HEK293 (cell line): ENCODE measurements around the gene DIP2C.
A peak's percentile ranks its signal among the peaks of the same experiment; 100 is the strongest.
"Not testable (repeated sequence)": the region's sequence is repeated elsewhere in the genome, so short reads cannot be mapped to it uniquely, and the experiment has no call there.

ENCODE experiments used
- CTCF ChIA-PET: fragments of 350-600 bp; formaldehyde crosslinking; extraction: SDS; loops from one replicate; lab custom pipeline; 2021; ENCODE audit warnings: antibody characterized with exemption; lab: Yijun Ruan, JAX
- POLR2A ChIA-PET: fragments of 300-600 bp; formaldehyde crosslinking; extraction: SDS; loops from one replicate; lab custom pipeline; 2020; ENCODE audit warnings: antibody characterized with exemption, inconsistent platforms; lab: Yijun Ruan, JAX
- H3K27ac ChIP-seq: fragments of 200-500 bp; sonication (Bioruptor generic); 2 replicates; pipeline ENCODE4 v1.5.1; 2014; ENCODE audit warnings: low read depth, low read length, control low read depth, inconsistent platforms; ENCODE audit errors: extremely low read depth
- H3K36me3 ChIP-seq, 2 experiments: fragments of 200-500 bp in 1 of 2; sonication (Bioruptor generic) in 1 of 2; 1 replicate in 1 of 2; 2 replicates in 1 of 2; pipeline ENCODE4 v1.5.1; 2014 to 2017; ENCODE audit warnings: inconsistent platforms in 2 of 2, low read length in 2 of 2; ENCODE audit not compliant: control insufficient read depth in 2 of 2, insufficient read depth in 1 of 2
- H3K4me1 ChIP-seq: fragments of 200-500 bp; sonication (Bioruptor generic); 2 replicates; pipeline ENCODE4 v1.5.1; 2014; ENCODE audit warnings: mild to moderate bottlenecking, low read length, inconsistent platforms; ENCODE audit not compliant: control insufficient read depth, insufficient read depth
- H3K4me3 ChIP-seq: 2 replicates; pipeline ENCODE4 v1.5.1; 2011; ENCODE audit warnings: low read depth, mild to moderate bottlenecking, control low read depth, low read length, moderate library complexity
- H3K9me3 ChIP-seq: fragments of 200-500 bp; sonication (Bioruptor generic); 2 replicates; pipeline ENCODE4 v1.5.1; 2014; ENCODE audit warnings: low read depth, low read length, inconsistent platforms; ENCODE audit not compliant: control insufficient read depth, insufficient read depth
- AEBP2 ChIP-seq: fragments of 450-650 bp; formaldehyde crosslinking; IDR thresholded peaks from 2 replicates; pipeline ENCODE4 v1.5.1; 2016; ENCODE audit warnings: missing biosample characterization, missing genetic modification characterization, borderline replicate concordance
- EGR2 ChIP-seq: fragments of 450-650 bp; formaldehyde crosslinking; IDR thresholded peaks from 2 replicates; pipeline ENCODE4 v1.5.1; 2016; ENCODE audit warnings: low read depth, missing biosample characterization, missing genetic modification characterization
- FEZF1 ChIP-seq: fragments of 450-650 bp; formaldehyde crosslinking; IDR thresholded peaks from 2 replicates; pipeline ENCODE4 v1.5.1; 2016; ENCODE audit warnings: missing biosample characterization, missing genetic modification characterization
- GFI1B ChIP-seq: fragments of 450-650 bp; formaldehyde crosslinking; IDR thresholded peaks from 2 replicates; pipeline ENCODE4 v1.5.1; 2016; ENCODE audit warnings: missing biosample characterization, missing genetic modification characterization
- GLIS2 ChIP-seq: fragments of 450-650 bp; formaldehyde crosslinking; IDR thresholded peaks from 2 replicates; pipeline ENCODE4 v1.5.1; 2016; ENCODE audit warnings: missing biosample characterization, missing genetic modification characterization
- HOXD13 ChIP-seq: sonication (generic); formaldehyde crosslinking; IDR thresholded peaks from 2 replicates; pipeline ENCODE4 v1.8.0; 2022; ENCODE audit warnings: missing genetic modification reagents, borderline replicate concordance
- KLF7 ChIP-seq: fragments of 450-650 bp; formaldehyde crosslinking; IDR thresholded peaks from 2 replicates; pipeline ENCODE4 v1.5.1; 2016; ENCODE audit warnings: missing biosample characterization, missing genetic modification characterization, borderline replicate concordance
- SP2 ChIP-seq: fragments of 450-650 bp; formaldehyde crosslinking; IDR thresholded peaks from 2 replicates; pipeline ENCODE4 v1.5.1; 2016; ENCODE audit warnings: missing biosample characterization, missing genetic modification characterization
- ZBTB1 ChIP-seq: fragments of 450-650 bp; formaldehyde crosslinking; IDR thresholded peaks from 2 replicates; pipeline ENCODE4 v1.5.1; 2016; ENCODE audit warnings: missing biosample characterization, missing genetic modification characterization
- ZBTB20 ChIP-seq: fragments of 450-650 bp; formaldehyde crosslinking; IDR thresholded peaks from 2 replicates; pipeline ENCODE4 v1.5.1; 2016; ENCODE audit warnings: missing biosample characterization, missing genetic modification characterization
- ZBTB21 ChIP-seq: fragments of 450-650 bp; formaldehyde crosslinking; IDR thresholded peaks from 2 replicates; pipeline ENCODE4 v1.5.1; 2017; ENCODE audit warnings: missing biosample characterization, missing genetic modification characterization
- ZBTB48 ChIP-seq: fragments of 450-650 bp; formaldehyde crosslinking; IDR thresholded peaks from 2 replicates; pipeline ENCODE4 v1.5.1; 2016; ENCODE audit warnings: missing biosample characterization, missing genetic modification characterization
- ZEB2 ChIP-seq: fragments of 450-650 bp; formaldehyde crosslinking; IDR thresholded peaks from 2 replicates; pipeline ENCODE4 v1.5.1; 2016; ENCODE audit warnings: missing biosample characterization, missing genetic modification characterization
- ZFP3 ChIP-seq: fragments of 450-650 bp; formaldehyde crosslinking; IDR thresholded peaks from 2 replicates; pipeline ENCODE4 v1.5.1; 2016; ENCODE audit warnings: low read depth, missing biosample characterization, missing genetic modification characterization
- ZNF121 ChIP-seq: fragments of 450-650 bp; formaldehyde crosslinking; IDR thresholded peaks from 2 replicates; pipeline ENCODE4 v1.5.1; 2016; ENCODE audit warnings: missing biosample characterization, missing genetic modification characterization
- ZNF214 ChIP-seq: fragments of 450-650 bp; formaldehyde crosslinking; IDR thresholded peaks from 2 replicates; pipeline ENCODE4 v1.5.1; 2017; ENCODE audit warnings: missing biosample characterization, mild to moderate bottlenecking, missing genetic modification characterization, borderline replicate concordance
- ZNF24 ChIP-seq: fragments of 450-650 bp; formaldehyde crosslinking; IDR thresholded peaks from 2 replicates; pipeline ENCODE4 v1.5.1; 2016; ENCODE audit warnings: missing biosample characterization, missing genetic modification characterization
- ZNF26 ChIP-seq: fragments of 450-650 bp; formaldehyde crosslinking; IDR thresholded peaks from 2 replicates; pipeline ENCODE4 v1.5.1; 2016; ENCODE audit warnings: missing biosample characterization, missing genetic modification characterization
- ZNF266 ChIP-seq: fragments of 450-650 bp; formaldehyde crosslinking; IDR thresholded peaks from 2 replicates; pipeline ENCODE4 v1.5.1; 2016; ENCODE audit warnings: missing biosample characterization, missing genetic modification characterization, low read depth
- ZNF335 ChIP-seq: fragments of 450-650 bp; formaldehyde crosslinking; conservative IDR thresholded peaks from 2 replicates; pipeline ENCODE4 v1.5.1; 2016; ENCODE audit warnings: missing biosample characterization, missing genetic modification characterization
- ZNF366 ChIP-seq: fragments of 450-650 bp; formaldehyde crosslinking; conservative IDR thresholded peaks from 2 replicates; pipeline ENCODE4 v1.5.1; 2016; ENCODE audit warnings: missing biosample characterization, missing genetic modification characterization
- ZNF394 ChIP-seq: fragments of 450-650 bp; formaldehyde crosslinking; IDR thresholded peaks from 2 replicates; pipeline ENCODE4 v1.5.1; 2016; ENCODE audit warnings: missing biosample characterization, missing genetic modification characterization, mild to moderate bottlenecking, moderate library complexity, borderline replicate concordance
- ZNF530 ChIP-seq: fragments of 450-650 bp; formaldehyde crosslinking; IDR thresholded peaks from 2 replicates; pipeline ENCODE4 v1.5.1; 2016; ENCODE audit warnings: low read depth, missing biosample characterization, missing genetic modification characterization
- ZNF548 ChIP-seq: fragments of 450-650 bp; formaldehyde crosslinking; IDR thresholded peaks from 2 replicates; pipeline ENCODE4 v1.5.1; 2016; ENCODE audit warnings: missing biosample characterization, missing genetic modification characterization
- ZNF555 ChIP-seq: fragments of 450-650 bp; formaldehyde crosslinking; conservative IDR thresholded peaks from 2 replicates; pipeline ENCODE4 v1.5.1; 2017; ENCODE audit warnings: missing biosample characterization, mild to moderate bottlenecking, missing genetic modification characterization, inconsistent platforms
- ZNF560 ChIP-seq: fragments of 450-650 bp; formaldehyde crosslinking; IDR thresholded peaks from 2 replicates; pipeline ENCODE4 v1.5.1; 2017; ENCODE audit warnings: missing biosample characterization, missing genetic modification characterization, borderline replicate concordance
- ZNF596 ChIP-seq: fragments of 450-650 bp; IDR thresholded peaks from 2 replicates; pipeline ENCODE4 v1.5.0; 2018; ENCODE audit warnings: missing biosample characterization, mild to moderate bottlenecking, missing genetic modification characterization, moderate library complexity
- ZNF600 ChIP-seq: fragments of 450-650 bp; formaldehyde crosslinking; IDR thresholded peaks from 2 replicates; pipeline ENCODE4 v1.5.1; 2016; ENCODE audit warnings: missing biosample characterization, missing genetic modification characterization
- ZNF624 ChIP-seq: fragments of 450-650 bp; formaldehyde crosslinking; IDR thresholded peaks from 2 replicates; pipeline ENCODE4 v1.5.1; 2017; ENCODE audit warnings: missing biosample characterization, missing genetic modification characterization
- ZNF626 ChIP-seq: fragments of 450-650 bp; sonication (Bioruptor Pico); formaldehyde crosslinking; IDR thresholded peaks from 2 replicates; pipeline ENCODE4 v1.5.1; 2018; ENCODE audit warnings: missing biosample characterization, missing genetic modification characterization, inconsistent platforms
- ZNF629 ChIP-seq: fragments of 450-650 bp; formaldehyde crosslinking; IDR thresholded peaks from 2 replicates; pipeline ENCODE4 v1.5.1; 2017; ENCODE audit warnings: missing biosample characterization, missing genetic modification characterization
- ZNF664 ChIP-seq: fragments of 450-650 bp; formaldehyde crosslinking; IDR thresholded peaks from 2 replicates; pipeline ENCODE4 v1.5.1; 2016; ENCODE audit warnings: missing biosample characterization, missing genetic modification characterization
- ZNF768 ChIP-seq: fragments of 450-650 bp; formaldehyde crosslinking; IDR thresholded peaks from 2 replicates; pipeline ENCODE4 v1.5.1; 2018; ENCODE audit warnings: missing biosample characterization, mild to moderate bottlenecking, missing genetic modification characterization
- ZNF785 ChIP-seq: fragments of 450-650 bp; formaldehyde crosslinking; IDR thresholded peaks from 2 replicates; pipeline ENCODE4 v1.5.1; 2016; ENCODE audit warnings: missing biosample characterization, missing genetic modification characterization
- ZNF791 ChIP-seq: fragments of 450-650 bp; formaldehyde crosslinking; IDR thresholded peaks from 2 replicates; pipeline ENCODE4 v1.5.1; 2016; ENCODE audit warnings: missing biosample characterization, missing genetic modification characterization

The DIP2C gene

GRCh38 chr10:653991-654646 lies 35.3 kb downstream of the DIP2C start (continued):
- TF ChIP-seq ZNF366 (tag by site-specific recombination) (0 out of 2 replicates have a peak, but pooled peaks have one; percentile 20), ZBTB1 (no peak), GLIS2 (tag by site-specific recombination) (peak; percentile 42; the same call in 1 of the 2 replicates), ZNF335 (no peak), ZNF596 (tag by site-specific recombination) (no peak), ZNF664 (tag by site-specific recombination) (no peak), ZNF24 (tag by site-specific recombination) (0 out of 2 replicates have a peak, but pooled peaks have one; percentile 11), ZNF394 (tag by site-specific recombination) (no peak), ZNF530 (no peak), ZNF600 (tag by site-specific recombination) (peak; percentile 87), ZNF560 (no peak), SP2 (tag by site-specific recombination) (no peak), ZEB2 (tag by site-specific recombination) (peak; percentile 28; the same call in 1 of the 2 replicates), ZBTB48 (no peak), ZNF555 (tag by site-specific recombination) (no peak), ZNF791 (tag by site-specific recombination) (no peak), GFI1B (tag by site-specific recombination) (0 out of 2 replicates have a peak, but pooled peaks have one; percentile 42), ZNF214 (tag by site-specific recombination) (no peak), FEZF1 (tag by site-specific recombination) (no peak), ZNF266 (tag by site-specific recombination) (no peak), ZNF629 (tag by site-specific recombination) (peak; percentile 89), HOXD13 (CRISPR knock-in tag) (no peak), ZNF626 (tag by site-specific recombination) (no peak), ZNF785 (no peak)
- TF ChIP-seq, all 188 proteins: peak for 21

- H3K36me3 ChIP-seq, H3K9me3 ChIP-seq, POLR2A ChIA-PET, H3K4me1 ChIP-seq, CTCF ChIA-PET, H3K4me3 ChIP-seq, H3K27ac ChIP-seq: not testable (repeated sequence)
- TF ChIP-seq ZNF121, result peak; percentile 93
These were observed 36.5 kb downstream of the DIP2C start for GRCh38 chr10:652832-653459.

- CTCF ChIA-PET, result no interaction called here
- Histone ChIP-seq H3K4me1 (peaks cover 9% of the 10 kb centered on the region), H3K4me3 (no peak overlapping the region), H3K27ac (no peak overlapping the region), H3K9me3 (no peaks in the 10 kb centered on the region)
- TF ChIP-seq ZBTB20 (tag by site-specific recombination) (no peak), ZNF624 (tag by site-specific recombination) (no peak), AEBP2 (no peak), EGR2 (tag by site-specific recombination) (no peak), ZNF548 (tag by site-specific recombination) (no peak), ZFP3 (tag by site-specific recombination) (no peak), KLF7 (tag by site-specific recombination) (no peak), ZNF26 (no peak), ZNF768 (tag by site-specific recombination) (no peak), ZBTB21 (tag by site-specific recombination) (no peak)
- TF ChIP-seq, all 188 proteins: peak for 0
- POLR2A ChIA-PET, result no interaction called here
- H3K36me3 ChIP-seq, result no peaks in the 10 kb centered on the region; a peak in 1 of 3 replicates
These were observed 37.2 kb downstream of the DIP2C start for GRCh38 chr10:652233-652632.
